Kidney (tissue), 14 donors: ENCODE measurements around the gene ABCA1. TPM values are rescaled to one million over a fixed set of nuclear protein-coding genes. Genes with fewer than 3 reads are reported as not detected.

Experiments used
- DNase-seq, 5 donors: peaks; one replicate each; pipeline ENCODE4 v3.0.0-alpha.2; 2013 to 2020
- FAIRE-seq: peaks from 2 replicates; lab custom pipeline; 2012; peaks lifted over from hg19 to GRCh38; lab: Jason Lieb, UNC
- H3K27ac ChIP-seq, 2 donors: one replicate each; pipeline ENCODE4 v1.7.0; 2013; ENCODE audit warnings: low read depth in 2 of 2, low read length in 2 of 2, inconsistent platforms in 1 of 2
- H3K27me3 ChIP-seq: one replicate; pipeline ENCODE4 v1.7.1; 2013; ENCODE audit warnings: low read length, inconsistent platforms; ENCODE audit not compliant: control insufficient read depth, insufficient read depth
- H3K36me3 ChIP-seq, 3 donors: one replicate each; pipeline versions ENCODE4 v1.7.0 to v1.7.1; 2013; ENCODE audit warnings: low read length in 3 of 3, control low read depth in 1 of 3, inconsistent platforms in 1 of 3; ENCODE audit not compliant: insufficient read depth in 3 of 3, control insufficient read depth in 2 of 3
- H3K4me1 ChIP-seq, 3 donors: one replicate each; pipeline versions ENCODE4 v1.7.0 to v1.7.1; 2013; ENCODE audit warnings: low read length in 3 of 3, inconsistent platforms in 1 of 3, low read depth in 1 of 3; ENCODE audit not compliant: control insufficient read depth in 2 of 3, insufficient read depth in 2 of 3
- H3K4me3 ChIP-seq, 3 donors: one replicate each; pipeline versions ENCODE4 v1.7.0 to v1.8.1; 2013; ENCODE audit warnings: low read length in 3 of 3, control low read depth in 1 of 3, inconsistent platforms in 1 of 3
- H3K9ac ChIP-seq, 3 donors: one replicate each; pipeline versions ENCODE4 v1.7.0 to v1.7.1; 2013; ENCODE audit warnings: low read length in 3 of 3, control low read depth in 1 of 3, inconsistent platforms in 1 of 3
- H3K9me3 ChIP-seq, 3 donors: one replicate each; pipeline versions ENCODE4 v1.7.0 to v1.7.1; 2013; ENCODE audit warnings: low read length in 3 of 3, control low read depth in 1 of 3, inconsistent platforms in 1 of 3; ENCODE audit not compliant: control insufficient read depth in 2 of 3, insufficient read depth in 1 of 3
- CTCF ChIP-seq: IDR thresholded peaks from 3 replicates; pipeline ENCODE4 v1.5.1; 2012; ENCODE audit warnings: mild to moderate bottlenecking, moderate library complexity, borderline replicate concordance; ENCODE audit not compliant: insufficient read depth; ENCODE audit errors: extremely low read depth
- intact Hi-C: fragments of 100-400 bp; cut with DNase I; formaldehyde crosslinking; loops from one replicate; pipeline ENCODE4 v1.11.1; 2022
- polyA plus RNA-seq: library from polyadenylated mRNA; stranded (reverse); fragments of 350-450 nt; fragmentation: Illumina TruSeq; extraction: RNeasy Lipid Tissue Mini Kit (QIAGEN cat#74804); gene quantifications from one replicate; pipeline ENCODE4 v1.2.3, GENCODE V29; 2014; ENCODE audit warnings: low read depth, low replicate concordance; ENCODE audit not compliant: insufficient read depth
- total RNA-seq: library from RNA; stranded (reverse); fragmentation: NEBNext Ultra II Directional; extraction: Animal tissue kit (Norgen Biotek cat#: 25700); gene quantifications from one replicate; pipeline ENCODE4 v1.2.1, GENCODE V29; 2021
- donor health status: control.
- donor health status: control.
- donor health status: control.
- donor health status: control.
- donor health status: control.
- donor health status: DM: yes; HTN: yes; CAD: no.
- donor health status: Normal renal cell carcinoma (clear cell type).

Gene ABCA1
- total and polyA plus RNA-seq, 2 donors from 2014 or later = 1.4 to 26.1 TPM

GRCh38 chr9:104885818-104886709, 41.9 kb downstream of the ABCA1 start:
- peaks cover 0 to 10% (median 0%) of the 10 kb centered on the region in 3 donors for H3K36me3 ChIP-seq
- FAIRE-seq = no peak

GRCh38 chr9:104883169-104883568, 44.8 kb downstream of the ABCA1 start:
- Histone ChIP-seq H3K36me3 (peaks cover 0 to 16% (median 0%) of the 10 kb centered on the region in 3 donors), H3K4me3 (no peak overlapping the region), H3K4me1 (no peaks in the 10 kb centered on the region), H3K27ac (no peak overlapping the region), H3K9me3 (no peaks in the 10 kb centered on the region), H3K9ac (no peak overlapping the region), H3K27me3 (no peaks in the 10 kb centered on the region)
- FAIRE-seq = no peak
- no peak for TF ChIP-seq CTCF
- peak in 1 of 5 donors; percentile 15 for DNase-seq
- intact Hi-C loops = no loop called here

More at GRCh38 chr9:104885818-104886709, 41.9 kb downstream of the ABCA1 start:
- TF ChIP-seq CTCF = no peak
- no peak overlapping the region for H3K27ac ChIP-seq
- H3K9ac ChIP-seq = no peak overlapping the region
- intact Hi-C loops = no loop called here
- no peak for DNase-seq
- H3K27me3 ChIP-seq = no peaks in the 10 kb centered on the region
- H3K4me3 ChIP-seq = no peak overlapping the region
- H3K4me1 ChIP-seq = no peaks in the 10 kb centered on the region
- no peaks in the 10 kb centered on the region for H3K9me3 ChIP-seq

- TF ChIP-seq CTCF = no peak
These were observed 45.4 kb downstream of the ABCA1 start for GRCh38 chr9:104882566-104882965.

More at GRCh38 chr9:104882566-104882965, 45.4 kb downstream of the ABCA1 start:
- no peak overlapping the region for H3K9ac ChIP-seq
- H3K27ac ChIP-seq = no peak overlapping the region
- H3K27me3 ChIP-seq = no peaks in the 10 kb centered on the region
- no peaks in the 10 kb centered on the region for H3K4me1 ChIP-seq
- FAIRE-seq = no peak
- intact Hi-C loops = no loop called here
- no peak overlapping the region for H3K4me3 ChIP-seq
- H3K36me3 ChIP-seq = peaks cover 0 to 19% (median 0%) of the 10 kb centered on the region in 3 donors
- no peaks in the 10 kb centered on the region for H3K9me3 ChIP-seq
- DNase-seq = no peak
